Epithelial cell of umbilical artery (primary cell): ENCODE measurements around the gene TSPAN18. TPM values are rescaled to one million over a fixed set of nuclear protein-coding genes. Genes with fewer than 3 reads are reported as not detected.

ENCODE experiments used
- total RNA-seq: library from RNA; depleted of rRNA; stranded (reverse); fragments of >200 nt; gene quantifications from 2 replicates; pipeline ENCODE4 v1.2.3, GENCODE V29; 2014

Gene TSPAN18, protein sequence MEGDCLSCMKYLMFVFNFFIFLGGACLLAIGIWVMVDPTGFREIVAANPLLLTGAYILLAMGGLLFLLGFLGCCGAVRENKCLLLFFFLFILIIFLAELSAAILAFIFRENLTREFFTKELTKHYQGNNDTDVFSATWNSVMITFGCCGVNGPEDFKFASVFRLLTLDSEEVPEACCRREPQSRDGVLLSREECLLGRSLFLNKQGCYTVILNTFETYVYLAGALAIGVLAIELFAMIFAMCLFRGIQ
- 2.9 and 5.9 TPM in 2 replicates for total RNA-seq

GRCh38 chr11:44726283-44727113, at the start of gene TSPAN18:
TSPAN18 (plus strand) TSS chr11:44726962; CDS start chr11:44906417, 179,455 bp downstream.

GRCh38 chr11:44950625-44951476, 224.1 kb downstream of the TSPAN18 start, which contains the start of gene TP53I11:
TP53I11 (minus strand) TSS chr11:44950883; CDS start chr11:44938335, 12,548 bp downstream.

Other genes with a start within 250 kb of the TSPAN18 start
- 14.0 and 29.2 TPM in 2 replicates for gene CD82, start 161.3 kb upstream of the TSPAN18 start, total RNA-seq
- gene TP53I11, start 223.9 kb downstream of the TSPAN18 start, total RNA-seq, result 9.9 and 14.9 TPM in 2 replicates